ENCODE results near the gene INTS3. TPM values are rescaled to one million over a fixed set of nuclear protein-coding genes. Genes with fewer than 3 reads are reported as not detected.
A peak's percentile ranks its signal among the peaks of the same experiment; 100 is the strongest.

The INTS3 gene
- total RNA-seq, 5 donors from 2014 or later (not counting 1 experiment from before 2014, with no cell fraction given): 45.9 to 57.7 (median 48.5) TPM

DNA sequence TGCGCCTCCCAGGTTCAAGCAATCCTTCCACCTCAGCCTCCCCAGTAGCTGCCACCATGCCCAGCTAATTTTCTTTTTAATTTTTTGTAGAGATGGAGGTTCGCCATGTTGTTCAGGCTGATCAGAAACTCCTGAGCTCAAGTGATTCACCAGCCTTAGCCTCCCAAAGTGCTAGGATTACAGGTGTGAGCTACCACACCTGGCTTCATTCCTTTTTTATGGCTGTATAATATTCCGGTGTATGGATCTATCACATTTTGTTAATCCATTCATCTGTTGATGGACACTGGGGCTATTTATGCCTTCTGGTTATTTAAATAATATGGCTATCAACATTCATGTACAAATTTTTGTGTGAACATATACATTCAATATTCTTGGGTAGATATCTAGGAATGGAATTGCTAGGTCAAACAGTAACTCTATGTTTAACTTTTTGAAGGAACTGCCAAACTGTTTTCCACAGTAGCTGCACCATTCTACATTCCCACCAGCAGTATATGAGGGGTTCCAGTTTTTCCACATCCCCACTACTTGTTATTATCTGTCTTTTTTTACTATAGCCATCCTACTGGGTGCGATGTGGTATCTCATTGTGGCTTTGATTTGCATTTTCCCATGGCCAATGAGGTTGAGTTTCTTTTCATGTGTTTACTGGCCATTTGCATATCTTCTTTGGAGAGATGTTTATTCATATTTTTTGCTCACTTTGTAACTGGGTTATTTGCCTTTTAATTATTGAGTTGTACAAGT is 58.4 kb downstream of the INTS3 start:
- ChIA-PET POLR2A (interaction anchor here in 1 of 2 donors (0.7 kb wide), 1 partner anchor 395 kb away, joined by 7 read pairs; no protein-coding TSS in a partner anchor), CTCF (no interaction called here)
- no peaks in the 10 kb centered on the region for H3K9me3 Mint-ChIP-seq
- H3K4me1 Mint-ChIP-seq: peaks cover 27 to 35% (median 30%) of the 10 kb centered on the region in 3 donors
- no peak overlapping the region for H3K27ac Mint-ChIP-seq
- ATAC-seq (replicated peaks in 1 of 4) (no peak), DNase-seq (no peak)
- H3K27me3 Mint-ChIP-seq: peaks cover 0 to 11% of the 10 kb centered on the region in 2 donors
- H3K27me3 ChIP-seq (replicated peaks in 1 of 2; ENCODE audit: control insufficient read depth in 2 of 2, extremely low read depth in 1 of 2, insufficient read depth in 2 of 2, low read length in 1 of 2): peaks cover 0 to 10% of the 10 kb centered on the region in 2 experiments
- H3K9me3 ChIP-seq: no peaks in the 10 kb centered on the region
- no peak overlapping the region for H3K27ac ChIP-seq (ENCODE audit: low read length)
- H3K4me1 ChIP-seq (ENCODE audit: control insufficient read depth in 1 of 2, extremely low read depth in 1 of 2, insufficient read depth in 2 of 2, low read length in 2 of 2): peaks cover 10 to 24% of the 10 kb centered on the region in 2 experiments
- H3K36me3 Mint-ChIP-seq: no peaks in the 10 kb centered on the region
- no peaks in the 10 kb centered on the region for H3K36me3 ChIP-seq (ENCODE audit: control insufficient read depth in 2 of 2, extremely low read depth in 1 of 2, insufficient read depth in 1 of 2, low read length in 1 of 2)
- no peak overlapping the region for H3K4me3 Mint-ChIP-seq
- no peak overlapping the region for H3K4me3 ChIP-seq (ENCODE audit: control insufficient read depth in 1 of 2, extremely low read depth in 1 of 2, low read length in 1 of 2)
- no CpG with 5 or more reads among the region's 4 CpGs for WGBS (ENCODE audit: insufficient coverage)

DNA sequence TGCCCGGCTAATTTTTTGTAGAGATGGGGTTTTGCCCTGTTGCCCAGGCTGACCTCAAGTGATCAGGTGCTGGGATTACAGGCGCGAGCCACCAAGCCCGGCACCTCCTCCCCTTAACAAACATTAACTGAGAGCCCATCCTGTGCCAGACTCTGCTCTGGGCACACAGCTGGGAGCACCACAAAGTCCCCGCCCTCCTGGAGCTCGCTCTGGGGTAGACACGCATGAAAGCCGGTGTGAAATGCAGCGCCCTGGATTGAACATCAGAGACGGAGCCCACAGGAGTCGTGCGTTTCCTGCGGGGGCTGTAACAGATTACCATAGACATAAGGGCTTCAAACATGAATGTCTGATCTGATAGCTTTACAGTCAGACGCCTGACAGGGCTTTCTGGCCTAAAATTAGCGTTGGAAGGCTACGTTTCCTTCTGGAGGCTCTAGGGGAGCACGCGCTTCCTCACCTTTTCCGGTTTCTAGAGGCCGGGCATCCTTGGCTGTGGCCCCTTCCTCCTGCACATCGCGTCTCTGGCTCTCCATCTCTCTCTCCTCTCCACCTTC is 61.7 kb downstream of the INTS3 start:
- peaks cover 21 to 28% (median 21%) of the 10 kb centered on the region in 3 donors for H3K4me1 Mint-ChIP-seq
- Histone ChIP-seq H3K27ac (ENCODE audit: low read length) (no peak overlapping the region), H3K9me3 (no peaks in the 10 kb centered on the region), H3K36me3 (ENCODE audit: control insufficient read depth in 2 of 2, extremely low read depth in 1 of 2, insufficient read depth in 1 of 2, low read length in 1 of 2) (no peaks in the 10 kb centered on the region), H3K4me3 (ENCODE audit: control insufficient read depth in 1 of 2, extremely low read depth in 1 of 2, low read length in 1 of 2) (peak overlapping the region in 1 of 2 donors; percentile 38), H3K4me1 (ENCODE audit: control insufficient read depth in 1 of 2, extremely low read depth in 1 of 2, insufficient read depth in 2 of 2, low read length in 2 of 2) (peaks cover 5 to 14% of the 10 kb centered on the region in 2 experiments), H3K27me3 (replicated peaks in 1 of 2; ENCODE audit: control insufficient read depth in 2 of 2, extremely low read depth in 1 of 2, insufficient read depth in 2 of 2, low read length in 1 of 2) (peaks cover 0 to 10% of the 10 kb centered on the region in 2 experiments)
- H3K27ac Mint-ChIP-seq: no peak overlapping the region
- peak; percentile 47 to 69 (median 58) for ATAC-seq (replicated peaks in 1 of 4)
- CTCF ChIA-PET: no interaction called here
- 24% methylated on average over 18 of the region's 22 CpGs for WGBS (ENCODE audit: insufficient coverage)
- POLR2A ChIA-PET: interaction anchor here in 1 of 2 donors (0.6 kb wide), 1 partner anchor 14 kb away, joined by 4 read pairs; no protein-coding TSS in a partner anchor
- peaks cover 0 to 11% of the 10 kb centered on the region in 2 donors for H3K27me3 Mint-ChIP-seq
- no peaks in the 10 kb centered on the region for H3K36me3 Mint-ChIP-seq
- peak in 6 of 35 experiments; percentile 5 to 29 (median 18) for DNase-seq
- no peaks in the 10 kb centered on the region for H3K9me3 Mint-ChIP-seq
- H3K4me3 Mint-ChIP-seq: peak overlapping the region in 1 of 3 donors; percentile 51

DNA sequence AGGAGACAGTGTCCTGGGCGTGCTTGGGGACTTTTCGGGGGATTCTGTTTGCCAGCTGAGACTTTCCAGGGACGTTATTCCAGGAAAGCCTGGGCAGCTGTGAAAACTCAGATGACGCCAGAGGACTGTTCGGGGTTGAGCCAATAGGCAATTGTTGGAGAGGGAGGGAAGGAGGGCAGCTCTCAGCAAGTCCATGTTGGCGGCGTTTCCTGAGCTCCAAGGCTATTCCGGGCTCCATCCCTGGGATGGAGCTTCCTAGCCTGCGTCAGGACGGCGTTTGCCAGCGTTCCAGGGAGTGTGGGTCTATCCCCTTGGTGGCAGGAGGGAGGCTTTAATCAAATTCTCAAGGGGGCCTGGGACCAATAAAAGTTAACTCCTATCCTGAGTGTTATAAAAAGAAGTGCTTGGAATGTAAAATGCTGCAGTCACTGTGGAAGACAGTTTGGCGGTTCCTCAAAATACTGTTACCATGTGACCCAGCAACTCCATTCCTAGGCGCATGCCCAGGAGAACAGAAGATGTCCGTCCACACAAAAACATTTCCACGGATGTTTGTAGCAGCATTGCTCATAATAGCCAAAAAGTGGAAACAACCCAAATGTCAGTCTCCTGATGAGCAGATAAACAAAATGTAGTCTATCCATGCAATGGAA is 62.6 kb downstream of the INTS3 start:
- no peaks in the 10 kb centered on the region for H3K36me3 Mint-ChIP-seq
- peaks cover 0 to 11% of the 10 kb centered on the region in 2 donors for H3K27me3 Mint-ChIP-seq
- ChIA-PET POLR2A (interaction anchor here in 1 of 2 donors (0.5 kb wide), 1 partner anchor 198 kb away, joined by 4 read pairs; no protein-coding TSS in a partner anchor), CTCF (no interaction called here)
- H3K4me3 ChIP-seq (ENCODE audit: control insufficient read depth in 1 of 2, extremely low read depth in 1 of 2, low read length in 1 of 2): no peak overlapping the region
- WGBS (ENCODE audit: insufficient coverage): 89% methylated on average over 10 of the region's 16 CpGs
- peaks cover 5 to 22% of the 10 kb centered on the region in 2 experiments for H3K4me1 ChIP-seq (ENCODE audit: control insufficient read depth in 1 of 2, extremely low read depth in 1 of 2, insufficient read depth in 2 of 2, low read length in 2 of 2)
- H3K4me3 Mint-ChIP-seq: peak overlapping the region in 1 of 3 donors; percentile 51
- peaks cover 0 to 10% of the 10 kb centered on the region in 2 experiments for H3K27me3 ChIP-seq (replicated peaks in 1 of 2; ENCODE audit: control insufficient read depth in 2 of 2, extremely low read depth in 1 of 2, insufficient read depth in 2 of 2, low read length in 1 of 2)
- no peaks in the 10 kb centered on the region for H3K9me3 ChIP-seq
- no peaks in the 10 kb centered on the region for H3K36me3 ChIP-seq (ENCODE audit: control insufficient read depth in 2 of 2, extremely low read depth in 1 of 2, insufficient read depth in 1 of 2, low read length in 1 of 2)
- ATAC-seq (replicated peaks in 1 of 4): no peak
- H3K4me1 Mint-ChIP-seq: peaks cover 21 to 29% (median 21%) of the 10 kb centered on the region in 3 donors
- no peak for DNase-seq
- H3K27ac ChIP-seq (ENCODE audit: low read length): peak overlapping the region; percentile 6
- peak overlapping the region in 1 of 2 donors; percentile 60 for H3K27ac Mint-ChIP-seq
- no peaks in the 10 kb centered on the region for H3K9me3 Mint-ChIP-seq

DNA sequence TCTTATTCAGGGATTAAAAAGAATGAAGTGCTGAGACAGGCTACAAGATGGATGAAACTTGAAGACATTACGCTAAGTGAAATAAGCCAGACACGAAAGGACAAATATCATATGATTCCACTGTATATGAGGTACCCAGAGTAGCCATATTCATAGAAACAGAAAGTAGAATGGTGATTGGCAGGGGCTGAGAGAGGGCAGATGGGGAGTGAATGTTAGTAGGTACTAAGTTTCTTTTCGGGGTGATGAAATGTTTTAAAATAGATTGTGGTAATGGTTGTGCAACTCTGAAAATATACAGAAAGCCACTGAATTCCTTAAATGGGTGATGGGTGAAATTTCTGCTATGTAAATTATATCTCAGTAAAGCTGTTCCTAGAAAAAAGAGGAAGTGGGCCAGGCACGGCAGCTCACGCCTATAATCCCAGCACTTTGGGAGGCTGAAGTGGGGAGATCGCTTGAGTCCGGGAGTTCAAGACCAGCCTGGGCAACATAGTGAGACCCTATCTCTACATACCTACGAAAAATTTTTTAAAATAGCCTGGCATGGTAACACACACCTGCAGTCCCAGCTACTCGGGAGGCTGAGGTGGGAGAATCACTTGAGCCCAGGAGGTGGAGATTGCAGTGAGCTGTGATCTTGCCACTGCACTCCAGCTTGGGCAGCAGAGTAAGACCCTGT is 63.3 kb downstream of the INTS3 start:
- H3K36me3 Mint-ChIP-seq: no peaks in the 10 kb centered on the region
- peaks cover 21 to 29% (median 21%) of the 10 kb centered on the region in 3 donors for H3K4me1 Mint-ChIP-seq
- Histone ChIP-seq H3K27me3 (replicated peaks in 1 of 2; ENCODE audit: control insufficient read depth in 2 of 2, extremely low read depth in 1 of 2, insufficient read depth in 2 of 2, low read length in 1 of 2) (peaks cover 0 to 10% of the 10 kb centered on the region in 2 experiments), H3K4me1 (ENCODE audit: control insufficient read depth in 1 of 2, extremely low read depth in 1 of 2, insufficient read depth in 2 of 2, low read length in 2 of 2) (peaks cover 5 to 28% of the 10 kb centered on the region in 2 experiments), H3K36me3 (ENCODE audit: control insufficient read depth in 2 of 2, extremely low read depth in 1 of 2, insufficient read depth in 1 of 2, low read length in 1 of 2) (no peaks in the 10 kb centered on the region), H3K9me3 (no peaks in the 10 kb centered on the region), H3K27ac (ENCODE audit: low read length) (peak overlapping the region; percentile 14), H3K4me3 (ENCODE audit: control insufficient read depth in 1 of 2, extremely low read depth in 1 of 2, low read length in 1 of 2) (no peak overlapping the region)
- DNase-seq: peak in 1 of 35 experiments; percentile 33
- peak overlapping the region in 1 of 2 donors; percentile 60 for H3K27ac Mint-ChIP-seq
- POLR2A ChIA-PET: interaction anchor here in 1 of 2 donors (0.5 kb wide), 1 partner anchor 198 kb away, joined by 4 read pairs; no protein-coding TSS in a partner anchor
- CTCF ChIA-PET: interaction anchor here in 1 of 2 donors (1.6 kb wide), 1 partner anchor 195 kb away, joined by 4 read pairs; the partner anchor contains the start of gene RAB13
- H3K9me3 Mint-ChIP-seq: no peaks in the 10 kb centered on the region
- ATAC-seq (replicated peaks in 1 of 4): peak in 2 of 4 experiments; percentile 55 to 77
- WGBS (ENCODE audit: insufficient coverage): 33% methylated on average over 1 of the region's 9 CpGs
- peaks cover 0 to 11% of the 10 kb centered on the region in 2 donors for H3K27me3 Mint-ChIP-seq
- H3K4me3 Mint-ChIP-seq: peak overlapping the region in 1 of 3 donors; percentile 51

DNA sequence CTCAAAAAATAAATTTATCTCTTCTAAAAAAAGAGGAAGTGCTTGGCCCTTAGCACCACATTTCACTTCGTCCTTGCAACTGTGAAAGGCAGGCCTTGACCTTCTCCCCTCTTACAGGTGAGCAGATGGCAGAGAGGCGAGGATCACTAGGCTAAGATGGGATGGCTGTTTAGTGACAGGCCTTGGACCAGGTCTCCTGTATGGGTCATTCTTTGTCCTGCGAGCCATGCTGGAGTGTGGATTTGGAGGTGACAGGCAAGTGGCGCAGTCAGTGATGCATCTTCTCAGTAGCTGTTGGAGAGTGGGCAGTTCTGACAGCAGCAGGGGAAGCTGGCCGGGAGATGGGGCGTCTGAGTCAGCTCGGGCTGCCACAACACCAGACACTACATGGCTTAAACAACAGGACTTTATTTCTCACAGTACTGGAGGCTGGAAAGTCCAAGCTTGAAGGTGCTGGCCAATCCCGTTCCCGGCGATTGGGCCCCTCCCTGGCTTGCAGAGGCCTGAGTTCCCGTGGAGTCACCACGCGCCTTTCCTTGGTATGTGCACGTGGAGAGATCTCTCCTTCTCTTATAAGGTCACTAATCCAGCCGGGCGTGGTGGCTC is 63.9 kb downstream of the INTS3 start:
- peaks cover 25 to 33% (median 26%) of the 10 kb centered on the region in 3 donors for H3K4me1 Mint-ChIP-seq
- Histone ChIP-seq H3K4me1 (ENCODE audit: control insufficient read depth in 1 of 2, extremely low read depth in 1 of 2, insufficient read depth in 2 of 2, low read length in 2 of 2) (peaks cover 7 to 35% of the 10 kb centered on the region in 2 experiments), H3K27ac (ENCODE audit: low read length) (peak overlapping the region; percentile 14), H3K27me3 (replicated peaks in 1 of 2; ENCODE audit: control insufficient read depth in 2 of 2, extremely low read depth in 1 of 2, insufficient read depth in 2 of 2, low read length in 1 of 2) (peaks cover 0 to 10% of the 10 kb centered on the region in 2 experiments), H3K36me3 (ENCODE audit: control insufficient read depth in 2 of 2, extremely low read depth in 1 of 2, insufficient read depth in 1 of 2, low read length in 1 of 2) (no peaks in the 10 kb centered on the region), H3K9me3 (no peaks in the 10 kb centered on the region), H3K4me3 (ENCODE audit: control insufficient read depth in 1 of 2, extremely low read depth in 1 of 2, low read length in 1 of 2) (no peak overlapping the region)
- CTCF ChIA-PET: interaction anchor here in 1 of 2 donors (1.6 kb wide), 1 partner anchor 195 kb away, joined by 4 read pairs; the partner anchor contains the start of gene RAB13
- no peak for DNase-seq
- H3K9me3 Mint-ChIP-seq: no peaks in the 10 kb centered on the region
- no peak for ATAC-seq (replicated peaks in 1 of 4)
- no peak overlapping the region for H3K27ac Mint-ChIP-seq
- 95% methylated on average over 7 of the region's 16 CpGs for WGBS (ENCODE audit: insufficient coverage)
- H3K4me3 Mint-ChIP-seq: no peak overlapping the region
- H3K27me3 Mint-ChIP-seq: peaks cover 0 to 11% of the 10 kb centered on the region in 2 donors
- POLR2A ChIA-PET: no interaction called here
- no peaks in the 10 kb centered on the region for H3K36me3 Mint-ChIP-seq

Data from T-cell (primary cell).